ENCODE measurements around the gene ZBTB20.

DNA sequence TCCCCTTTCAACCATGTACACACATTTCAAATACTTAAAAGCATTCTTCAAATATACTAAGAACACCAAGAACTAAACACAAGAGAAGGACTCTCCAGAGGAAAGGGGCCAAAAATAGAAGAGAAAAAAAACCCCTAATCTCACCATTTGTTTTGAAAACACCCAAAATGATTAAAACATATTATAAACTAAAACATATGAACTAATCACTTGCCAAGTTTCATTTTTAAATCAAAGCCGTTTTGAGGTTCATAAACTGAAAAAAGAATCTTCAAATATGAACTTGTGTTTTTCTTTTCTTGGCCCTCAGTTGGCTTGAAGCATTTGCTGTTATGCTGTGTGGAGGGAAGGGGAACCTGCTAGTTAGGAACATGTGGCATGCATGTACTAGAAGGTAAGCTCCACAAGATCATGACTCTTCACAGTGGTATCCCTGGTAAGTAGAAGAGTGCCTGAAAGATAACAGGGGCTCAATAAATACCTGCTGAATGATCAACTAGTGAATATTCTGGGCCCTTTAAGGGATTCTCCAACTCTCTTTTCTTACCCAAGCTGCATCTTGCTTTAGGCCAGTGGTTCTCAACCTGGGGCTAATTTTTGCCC is 628.8 kb downstream of the ZBTB20 start:
- TF ChIP-seq, protein P1, sequence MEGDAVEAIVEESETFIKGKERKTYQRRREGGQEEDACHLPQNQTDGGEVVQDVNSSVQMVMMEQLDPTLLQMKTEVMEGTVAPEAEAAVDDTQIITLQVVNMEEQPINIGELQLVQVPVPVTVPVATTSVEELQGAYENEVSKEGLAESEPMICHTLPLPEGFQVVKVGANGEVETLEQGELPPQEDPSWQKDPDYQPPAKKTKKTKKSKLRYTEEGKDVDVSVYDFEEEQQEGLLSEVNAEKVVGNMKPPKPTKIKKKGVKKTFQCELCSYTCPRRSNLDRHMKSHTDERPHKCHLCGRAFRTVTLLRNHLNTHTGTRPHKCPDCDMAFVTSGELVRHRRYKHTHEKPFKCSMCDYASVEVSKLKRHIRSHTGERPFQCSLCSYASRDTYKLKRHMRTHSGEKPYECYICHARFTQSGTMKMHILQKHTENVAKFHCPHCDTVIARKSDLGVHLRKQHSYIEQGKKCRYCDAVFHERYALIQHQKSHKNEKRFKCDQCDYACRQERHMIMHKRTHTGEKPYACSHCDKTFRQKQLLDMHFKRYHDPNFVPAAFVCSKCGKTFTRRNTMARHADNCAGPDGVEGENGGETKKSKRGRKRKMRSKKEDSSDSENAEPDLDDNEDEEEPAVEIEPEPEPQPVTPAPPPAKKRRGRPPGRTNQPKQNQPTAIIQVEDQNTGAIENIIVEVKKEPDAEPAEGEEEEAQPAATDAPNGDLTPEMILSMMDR (IDR thresholded peaks at IDR 0.05): no peak
- TF ChIP-seq EP300 (IDR thresholded peaks at IDR 0.05): no peak
